WERI-Rb-1 (cell line): Measurements from ENCODE around the gene TMEM217.

Experiments used
- DNase-seq: peaks from one replicate; pipeline ENCODE4 v3.0.0-alpha.2; 2020
- H3K27ac ChIP-seq: fragments of 250-450 bp; sonication (Bioruptor Pico); 2 replicates; pipeline ENCODE4 v1.5.1; 2020; ENCODE audit warnings: mild to moderate bottlenecking, moderate library complexity
- H3K27me3 ChIP-seq: fragments of 250-450 bp; sonication (Bioruptor Pico); 2 replicates; pipeline ENCODE4 v1.5.1; 2021; ENCODE audit warnings: mild to moderate bottlenecking, low read depth, moderate library complexity; ENCODE audit not compliant: insufficient read depth, severe bottlenecking
- H3K36me3 ChIP-seq: fragments of 250-450 bp; sonication (Bioruptor Pico); 2 replicates; pipeline ENCODE4 v1.5.1; 2020; ENCODE audit warnings: mild to moderate bottlenecking, moderate library complexity
- H3K4me3 ChIP-seq: 2 replicates; pipeline ENCODE4 v1.5.1; 2011; ENCODE audit warnings: low read depth, mild to moderate bottlenecking, control low read depth, low read length
- H3K9me3 ChIP-seq: fragments of 250-450 bp; sonication (Bioruptor Pico); 2 replicates; pipeline ENCODE4 v1.5.1; 2021; ENCODE audit warnings: mild to moderate bottlenecking, moderate library complexity; ENCODE audit not compliant: severe bottlenecking
- TF ChIP-seq, protein P1 (sequence below): IDR thresholded peaks from 2 replicates; pipeline ENCODE4 v1.5.1; 2011; ENCODE audit warnings: low read depth, mild to moderate bottlenecking, control low read depth, inconsistent platforms, low read length

TMEM217 gene

DNA sequence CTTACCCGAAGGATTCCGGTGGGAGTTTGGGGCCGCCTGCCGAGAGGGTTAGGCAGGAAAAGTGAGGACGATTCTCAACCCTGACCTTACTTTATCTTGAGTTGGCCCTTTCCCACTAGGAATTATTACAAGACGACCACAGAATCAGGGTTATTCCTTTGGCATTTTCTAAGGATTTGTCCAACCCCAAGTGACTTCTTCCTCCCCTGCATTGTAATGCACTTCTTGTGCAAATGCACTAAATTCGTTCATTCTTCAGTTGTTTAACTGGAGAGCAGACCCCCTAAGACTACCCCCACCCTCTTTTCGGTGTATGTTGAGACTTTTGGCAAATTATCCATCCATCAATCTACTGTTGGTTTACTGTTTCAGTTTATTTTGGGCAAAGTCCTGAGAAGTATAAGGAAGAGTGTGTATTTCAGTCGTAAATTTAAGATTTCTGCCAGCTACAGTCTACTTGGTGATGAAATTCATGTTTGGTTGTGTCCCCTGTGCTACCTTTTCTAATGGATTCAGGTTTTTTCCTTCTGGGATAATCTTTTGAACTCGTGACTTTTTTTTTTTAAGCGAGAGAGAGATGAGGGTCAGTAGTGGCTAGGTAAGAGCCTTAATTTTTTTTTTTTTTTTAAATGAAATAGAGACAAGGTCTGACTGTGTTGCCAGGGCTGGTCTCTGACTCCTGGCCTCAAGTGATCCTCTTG, 611 bp upstream of the TMEM217 start:
- Histone ChIP-seq H3K27ac (peak overlapping the region; percentile 86), H3K27me3 (no peaks in the 10 kb centered on the region), H3K4me3 (peak overlapping the region; percentile 62), H3K9me3 (no peaks in the 10 kb centered on the region), H3K36me3 (peaks cover 4% of the 10 kb centered on the region; the same call in 1 of the 2 replicates)
- TF ChIP-seq, protein P1, sequence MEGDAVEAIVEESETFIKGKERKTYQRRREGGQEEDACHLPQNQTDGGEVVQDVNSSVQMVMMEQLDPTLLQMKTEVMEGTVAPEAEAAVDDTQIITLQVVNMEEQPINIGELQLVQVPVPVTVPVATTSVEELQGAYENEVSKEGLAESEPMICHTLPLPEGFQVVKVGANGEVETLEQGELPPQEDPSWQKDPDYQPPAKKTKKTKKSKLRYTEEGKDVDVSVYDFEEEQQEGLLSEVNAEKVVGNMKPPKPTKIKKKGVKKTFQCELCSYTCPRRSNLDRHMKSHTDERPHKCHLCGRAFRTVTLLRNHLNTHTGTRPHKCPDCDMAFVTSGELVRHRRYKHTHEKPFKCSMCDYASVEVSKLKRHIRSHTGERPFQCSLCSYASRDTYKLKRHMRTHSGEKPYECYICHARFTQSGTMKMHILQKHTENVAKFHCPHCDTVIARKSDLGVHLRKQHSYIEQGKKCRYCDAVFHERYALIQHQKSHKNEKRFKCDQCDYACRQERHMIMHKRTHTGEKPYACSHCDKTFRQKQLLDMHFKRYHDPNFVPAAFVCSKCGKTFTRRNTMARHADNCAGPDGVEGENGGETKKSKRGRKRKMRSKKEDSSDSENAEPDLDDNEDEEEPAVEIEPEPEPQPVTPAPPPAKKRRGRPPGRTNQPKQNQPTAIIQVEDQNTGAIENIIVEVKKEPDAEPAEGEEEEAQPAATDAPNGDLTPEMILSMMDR, result 0 out of 2 replicates have a peak, but pooled peaks have one; percentile 8
- DNase-seq, result no peak

DNA sequence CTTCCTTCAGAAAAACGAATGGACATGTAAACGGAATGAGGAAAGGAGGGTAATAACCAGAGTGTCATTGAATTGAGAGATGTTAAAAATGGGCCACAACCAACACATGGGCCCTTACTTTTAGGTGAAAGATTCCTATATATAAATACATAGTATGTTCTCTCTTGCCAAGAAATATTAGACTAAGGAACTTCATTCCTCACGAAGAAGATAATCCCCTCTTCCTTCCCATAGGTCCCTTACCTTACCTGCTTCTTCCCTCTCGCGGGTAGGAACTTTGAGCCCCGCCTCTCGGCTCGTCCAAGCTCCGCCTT, 667 bp downstream of the TMEM217 start:
- Histone ChIP-seq H3K9me3 (no peaks in the 10 kb centered on the region), H3K27me3 (no peaks in the 10 kb centered on the region), H3K27ac (peak overlapping the region; percentile 20), H3K36me3 (peaks cover 4% of the 10 kb centered on the region; the same call in 1 of the 2 replicates), H3K4me3 (peak overlapping the region; percentile 62)
- TF ChIP-seq, protein P1, result no peak
- DNase-seq, result no peak

DNA sequence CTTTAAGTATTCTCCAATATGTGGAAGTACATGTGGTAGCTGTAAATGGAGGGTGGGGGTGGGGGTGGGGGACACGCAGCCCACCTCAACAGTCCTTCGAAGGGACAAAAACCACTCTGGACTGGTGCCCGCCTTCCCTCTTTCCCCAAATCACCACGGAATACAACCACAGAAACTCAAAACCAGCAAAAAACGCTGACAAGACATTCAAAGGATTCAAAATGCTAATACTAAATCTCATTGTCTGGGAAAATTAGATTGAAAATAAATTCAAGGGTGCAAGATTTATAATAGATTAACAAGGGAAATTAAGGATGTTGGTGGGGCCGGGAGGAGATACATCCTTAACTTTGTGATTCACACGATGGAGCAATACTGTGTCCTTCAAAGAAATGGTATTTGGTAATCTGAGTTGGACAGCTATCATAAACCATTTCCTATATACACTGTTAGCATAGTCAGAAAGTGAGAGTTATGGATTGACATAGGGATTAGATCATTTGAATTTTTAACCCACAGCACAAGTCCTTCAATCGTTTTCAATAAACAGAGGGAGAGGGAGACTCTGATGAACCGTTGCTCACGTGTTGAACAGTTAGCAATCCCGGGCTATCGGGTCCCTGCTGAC, 1.1 kb downstream of the TMEM217 start:
- peak overlapping the region; percentile 62 for H3K4me3 ChIP-seq
- H3K27ac ChIP-seq, result peak overlapping the region; percentile 20
- no peak for DNase-seq
- H3K9me3 ChIP-seq, result no peaks in the 10 kb centered on the region
- peaks cover 4% of the 10 kb centered on the region; the same call in 1 of the 2 replicates for H3K36me3 ChIP-seq
- TF ChIP-seq, protein P1, result no peak
- H3K27me3 ChIP-seq, result no peaks in the 10 kb centered on the region

DNA sequence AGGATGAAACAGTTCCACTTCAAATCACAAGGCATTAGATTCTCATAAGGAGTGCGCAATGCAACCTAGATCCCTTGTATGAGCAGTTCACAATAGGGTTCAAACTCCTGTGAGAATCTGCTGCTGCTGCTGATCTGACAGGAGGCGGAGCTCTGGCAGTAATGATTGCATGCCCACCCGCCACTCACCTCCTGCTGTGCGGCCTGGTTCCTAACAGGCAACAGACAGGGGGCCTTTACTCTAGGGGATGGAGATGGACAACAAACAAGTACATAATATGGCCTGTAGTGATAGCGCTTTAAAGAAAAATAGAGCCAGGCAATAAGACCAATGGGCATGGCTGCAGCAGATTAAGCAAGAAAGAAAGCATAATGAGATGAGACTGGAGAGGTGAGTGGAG, 3.1 kb downstream of the TMEM217 start:
- TF ChIP-seq, protein P1, result no peak
- H3K4me3 ChIP-seq, result no peak overlapping the region
- no peak for DNase-seq
- no peaks in the 10 kb centered on the region for H3K9me3 ChIP-seq
- H3K36me3 ChIP-seq, result peaks cover 4% of the 10 kb centered on the region; the same call in 1 of the 2 replicates
- H3K27me3 ChIP-seq, result no peaks in the 10 kb centered on the region
- no peak overlapping the region for H3K27ac ChIP-seq

DNA sequence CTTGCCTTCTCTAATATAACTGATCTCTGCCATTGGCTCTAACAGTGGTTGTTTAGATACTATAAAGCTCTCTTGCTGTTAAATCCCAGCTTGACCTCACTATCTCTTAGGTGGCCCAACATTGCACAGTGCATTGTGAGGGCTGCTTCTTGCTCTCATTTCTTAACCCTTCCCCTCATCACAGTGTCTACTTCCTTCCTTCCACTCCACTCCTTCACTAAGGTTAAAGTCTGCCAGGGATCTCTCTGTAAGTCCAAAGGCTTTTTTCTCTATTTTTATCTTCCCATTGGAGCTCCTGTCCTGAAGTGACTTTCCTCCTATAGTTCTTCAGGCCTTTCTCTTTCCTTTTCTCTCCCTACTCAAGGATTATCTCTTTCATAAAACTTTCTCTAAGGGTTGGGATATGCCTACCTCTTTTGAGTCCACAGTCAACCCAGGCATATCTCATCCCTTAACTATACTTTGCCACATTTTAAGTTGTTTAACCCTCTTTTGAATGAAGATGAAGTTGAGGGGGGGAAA, 4.4 kb downstream of the TMEM217 start:
- no peaks in the 10 kb centered on the region for H3K9me3 ChIP-seq
- H3K36me3 ChIP-seq, result peaks cover 4% of the 10 kb centered on the region; the same call in 1 of the 2 replicates
- H3K4me3 ChIP-seq, result no peak overlapping the region
- H3K27ac ChIP-seq, result no peak overlapping the region
- no peak for DNase-seq
- TF ChIP-seq, protein P1, result no peak
- H3K27me3 ChIP-seq, result no peaks in the 10 kb centered on the region
